HEK293 (cell line): Measurements from ENCODE around the gene MRAP2.

ENCODE experiments used
- CTCF ChIP-seq: fragments of 450-650 bp; formaldehyde crosslinking; IDR thresholded peaks from 2 replicates; pipeline ENCODE4 v1.5.1; 2016; ENCODE audit warnings: missing biosample characterization, missing genetic modification characterization
- HOXD13 ChIP-seq: sonication (generic); formaldehyde crosslinking; IDR thresholded peaks from 2 replicates; pipeline ENCODE4 v1.8.0; 2022; ENCODE audit warnings: missing genetic modification reagents, borderline replicate concordance
- PBX3 ChIP-seq: sonication (generic); formaldehyde crosslinking; IDR thresholded peaks from 2 replicates; pipeline ENCODE4 v1.8.1; 2022; ENCODE audit warnings: mild to moderate bottlenecking, moderate library complexity, missing genetic modification reagents
- TSHZ1 ChIP-seq: fragments of 450-650 bp; formaldehyde crosslinking; IDR thresholded peaks from 2 replicates; pipeline ENCODE4 v1.5.1; 2016; ENCODE audit warnings: missing biosample characterization, missing genetic modification characterization, borderline replicate concordance
- ZNF138 ChIP-seq: fragments of 450-650 bp; formaldehyde crosslinking; IDR thresholded peaks from 2 replicates; pipeline ENCODE4 v1.5.1; 2016; ENCODE audit warnings: missing biosample characterization, missing genetic modification characterization, borderline replicate concordance
- ZNF18 ChIP-seq: fragments of 450-650 bp; formaldehyde crosslinking; IDR thresholded peaks from 2 replicates; pipeline ENCODE4 v1.5.1; 2016; ENCODE audit warnings: missing biosample characterization, missing genetic modification characterization
- ZNF19 ChIP-seq: fragments of 450-650 bp; formaldehyde crosslinking; IDR thresholded peaks from 2 replicates; pipeline ENCODE4; 2016; ENCODE audit warnings: missing biosample characterization, missing genetic modification characterization, low read depth
- ZNF561 ChIP-seq: fragments of 450-650 bp; IDR thresholded peaks from 2 replicates; pipeline ENCODE4 v1.5.1; 2018; ENCODE audit warnings: missing biosample characterization, missing genetic modification characterization, borderline replicate concordance
- ZNF670 ChIP-seq: fragments of 450-650 bp; formaldehyde crosslinking; IDR thresholded peaks from 2 replicates; pipeline ENCODE4 v1.5.1; 2016; ENCODE audit warnings: missing biosample characterization, missing genetic modification characterization, low read depth

DNA sequence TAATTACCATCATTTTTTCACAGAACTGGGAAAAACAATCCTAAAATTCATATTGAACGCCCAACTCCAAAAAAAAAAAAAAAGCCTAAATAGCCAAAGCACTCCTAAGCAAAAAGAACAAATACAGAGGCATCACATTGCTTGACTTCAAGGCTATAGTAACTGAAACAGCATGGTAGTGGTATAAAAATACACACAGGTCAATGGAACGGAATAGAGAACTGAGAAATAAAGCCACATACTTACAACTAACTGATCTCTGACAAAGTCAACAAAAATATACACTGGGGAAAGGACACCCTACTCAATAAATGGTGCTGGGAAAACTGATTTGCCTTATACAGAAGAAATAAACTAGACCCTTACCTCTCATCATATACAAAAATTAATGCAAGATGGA lies 89.6 kb downstream of the MRAP2 start:
- TF ChIP-seq ZNF670 (tag by site-specific recombination), result no peak
- no peak for TF ChIP-seq HOXD13
- no peak for TF ChIP-seq ZNF19 (tag by site-specific recombination)
- no peak for TF ChIP-seq ZNF18 (tag by site-specific recombination)
- TF ChIP-seq CTCF, result no peak
- TF ChIP-seq ZNF561 (tag by site-specific recombination), result no peak
- TF ChIP-seq PBX3 (CRISPR knock-in tag), result no peak
- no peak for TF ChIP-seq TSHZ1 (tag by site-specific recombination)
- TF ChIP-seq ZNF138, result no peak
